ENCODE results near the gene PDPR. TPM values are rescaled to one million over a fixed set of nuclear protein-coding genes. Genes with fewer than 3 reads are reported as not detected.
"Not testable (repeated sequence)": the region's sequence is repeated elsewhere in the genome, so short reads cannot be mapped to it uniquely, and the experiment has no call there.

The PDPR gene
- polyA plus RNA-seq, 5 donors = 33.7 to 45.7 (median 35.4) TPM

DNA sequence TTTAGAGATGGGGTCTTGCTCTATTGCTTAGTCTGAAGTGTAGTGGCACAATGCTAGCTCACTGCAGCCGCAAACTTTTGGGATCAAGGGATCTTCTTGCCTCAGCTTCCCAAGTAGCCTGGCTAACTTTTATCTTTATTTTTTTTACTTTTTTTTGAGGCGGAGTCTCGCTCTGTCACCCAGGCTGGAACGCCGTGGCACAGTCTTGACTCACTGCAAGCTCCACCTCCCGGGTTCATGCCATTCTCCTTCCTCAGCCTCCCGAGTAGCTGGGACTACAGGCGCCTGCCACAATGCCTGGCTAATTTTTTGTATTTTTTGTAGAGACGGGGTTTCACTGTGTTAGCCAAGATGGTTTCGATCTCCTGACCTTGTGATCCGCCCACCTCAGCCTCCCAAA, 12.1 kb downstream of the PDPR start:
- not testable (repeated sequence) for DNase-seq

GRCh38 chr16:70127706-70128105, 13.6 kb downstream of the PDPR start:
- DNase-seq = not testable (repeated sequence)

GRCh38 chr16:70128844-70129243, 14.7 kb downstream of the PDPR start:
- not testable (repeated sequence) for DNase-seq

GRCh38 chr16:70135796-70136195, 21.7 kb downstream of the PDPR start:
- not testable (repeated sequence) for DNase-seq

GRCh38 chr16:70136595-70136994, 22.5 kb downstream of the PDPR start:
- not testable (repeated sequence) for DNase-seq

DNA sequence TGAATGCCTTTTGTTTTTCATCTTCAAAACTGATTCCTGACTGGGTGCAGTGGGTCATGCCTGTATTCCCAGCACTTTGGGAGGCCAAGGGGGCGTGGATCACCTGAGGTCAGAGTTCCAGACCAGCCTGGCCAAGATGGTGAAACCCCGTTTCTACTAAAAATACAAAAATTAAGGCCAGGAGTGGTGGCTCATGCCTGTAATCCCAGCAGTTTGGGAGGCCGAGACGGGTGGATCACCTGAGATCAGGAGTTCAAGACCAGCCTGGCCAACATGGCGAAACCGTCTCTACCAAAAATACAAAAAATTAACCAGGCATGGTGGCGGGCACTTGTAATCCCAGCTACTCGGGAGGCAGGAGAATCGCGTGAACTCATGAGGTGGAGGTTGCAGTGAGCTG, 28.6 kb downstream of the PDPR start:
- DNase-seq = not testable (repeated sequence)

DNA sequence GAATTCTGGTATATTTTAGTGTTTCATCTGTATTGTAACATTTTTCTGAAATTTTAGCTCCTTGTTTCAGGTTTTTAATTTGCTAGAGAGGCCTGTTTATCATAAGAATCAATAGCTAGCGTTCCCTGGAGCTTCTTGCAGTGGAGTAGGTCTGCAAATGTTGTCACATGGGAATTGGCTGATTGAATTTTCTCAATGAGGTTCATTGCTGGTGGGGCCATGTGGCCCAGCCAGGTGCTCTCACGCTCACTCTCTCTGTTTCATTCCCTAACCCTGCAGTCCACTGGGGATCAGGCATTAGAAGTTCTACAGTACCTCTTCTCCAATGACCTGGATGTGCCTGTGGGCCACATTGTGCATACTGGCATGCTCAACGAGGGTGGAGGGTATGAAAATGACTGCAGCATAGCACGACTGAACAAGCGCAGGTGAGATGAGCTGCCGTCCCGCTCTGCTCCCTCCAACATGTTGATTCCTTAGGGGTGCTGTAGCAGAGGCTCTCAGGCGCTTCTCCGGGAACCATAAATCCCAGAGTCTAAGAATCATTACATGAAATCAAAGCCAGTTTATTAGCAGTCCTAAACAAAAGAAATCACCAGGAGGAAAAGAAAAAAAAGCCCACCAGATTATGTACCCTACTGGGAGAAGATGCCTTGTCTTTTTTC, 29.2 kb downstream of the PDPR start:
- not testable (repeated sequence) for DNase-seq

DNA sequence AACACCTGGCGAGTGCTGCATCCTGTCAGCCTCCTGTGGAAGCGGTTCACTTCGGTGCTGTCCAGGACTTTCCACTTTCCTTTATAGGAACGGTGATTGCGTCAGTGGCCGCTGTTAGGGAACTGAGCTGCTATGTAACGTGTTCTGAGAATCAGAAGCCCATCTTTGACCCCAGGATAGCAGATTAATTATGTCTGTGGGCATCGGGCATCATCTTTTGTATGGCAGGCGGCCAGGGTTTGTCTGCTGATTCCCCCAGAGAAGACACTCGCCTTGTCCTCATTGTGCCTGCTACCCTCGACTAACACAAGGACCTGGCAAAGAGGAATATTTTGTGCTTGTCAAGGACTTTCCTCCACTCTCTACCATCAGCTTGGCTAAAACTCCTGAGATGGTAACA, 33.7 kb downstream of the PDPR start:
- DNase-seq = not testable (repeated sequence)

- not testable (repeated sequence) for DNase-seq
These were observed 34.3 kb downstream of the PDPR start for GRCh38 chr16:70148453-70148852.

DNA sequence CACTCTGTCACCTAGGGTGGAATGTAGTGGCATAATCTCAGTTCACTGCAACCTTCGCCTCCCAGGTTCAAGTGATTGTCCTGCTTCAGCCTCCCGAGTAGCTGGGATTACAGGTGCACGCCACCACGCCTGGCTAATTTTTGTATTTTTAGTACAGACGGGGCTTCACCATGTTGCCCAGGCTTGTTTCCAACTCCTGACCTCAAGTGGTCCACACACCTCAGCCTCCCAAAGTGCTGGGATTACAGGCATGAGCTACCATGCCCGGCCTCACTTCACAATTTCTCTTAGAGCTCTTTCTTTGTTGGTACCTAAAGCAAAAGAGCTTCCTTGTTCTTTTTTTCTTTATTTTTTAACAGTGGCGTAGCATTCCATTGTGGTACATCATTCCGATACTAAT, 35.2 kb downstream of the PDPR start:
- DNase-seq = not testable (repeated sequence)

GRCh38 chr16:70151391-70151790, 37.3 kb downstream of the PDPR start:
- DNase-seq = no peak

DNA sequence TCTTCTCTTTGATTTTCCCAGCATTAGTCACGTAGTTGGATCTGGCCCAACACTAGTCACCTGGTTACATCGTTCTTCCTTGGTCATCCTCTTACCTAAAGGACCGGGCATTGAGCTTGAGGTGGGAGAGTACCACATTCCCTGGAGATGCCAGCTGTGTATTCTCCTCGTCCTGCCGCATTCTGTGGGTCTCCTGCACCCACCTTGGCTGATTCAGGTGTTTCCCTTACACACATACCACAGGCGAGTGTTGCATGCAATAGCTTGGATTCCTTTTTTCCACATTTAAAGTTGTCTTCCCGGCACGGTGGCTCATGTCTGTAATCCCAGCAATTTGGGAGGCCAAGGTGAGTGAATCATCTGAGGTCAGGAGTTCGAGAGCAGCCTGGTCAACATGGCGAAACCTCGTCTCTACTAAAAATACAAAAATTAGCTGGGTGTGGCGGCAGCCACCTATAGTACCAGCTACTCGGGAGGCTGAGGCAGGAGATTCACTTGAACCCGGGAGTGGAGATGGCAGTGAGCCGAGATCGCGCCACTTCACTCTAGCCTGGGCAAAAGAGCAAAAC, 37.9 kb downstream of the PDPR start:
- no peak for DNase-seq

GRCh38 chr16:70152578-70153302, 38.6 kb downstream of the PDPR start:
- no peak for DNase-seq

- DNase-seq = not testable (repeated sequence)
These were observed 40.6 kb downstream of the PDPR start for GRCh38 chr16:70154736-70155135.

DNA sequence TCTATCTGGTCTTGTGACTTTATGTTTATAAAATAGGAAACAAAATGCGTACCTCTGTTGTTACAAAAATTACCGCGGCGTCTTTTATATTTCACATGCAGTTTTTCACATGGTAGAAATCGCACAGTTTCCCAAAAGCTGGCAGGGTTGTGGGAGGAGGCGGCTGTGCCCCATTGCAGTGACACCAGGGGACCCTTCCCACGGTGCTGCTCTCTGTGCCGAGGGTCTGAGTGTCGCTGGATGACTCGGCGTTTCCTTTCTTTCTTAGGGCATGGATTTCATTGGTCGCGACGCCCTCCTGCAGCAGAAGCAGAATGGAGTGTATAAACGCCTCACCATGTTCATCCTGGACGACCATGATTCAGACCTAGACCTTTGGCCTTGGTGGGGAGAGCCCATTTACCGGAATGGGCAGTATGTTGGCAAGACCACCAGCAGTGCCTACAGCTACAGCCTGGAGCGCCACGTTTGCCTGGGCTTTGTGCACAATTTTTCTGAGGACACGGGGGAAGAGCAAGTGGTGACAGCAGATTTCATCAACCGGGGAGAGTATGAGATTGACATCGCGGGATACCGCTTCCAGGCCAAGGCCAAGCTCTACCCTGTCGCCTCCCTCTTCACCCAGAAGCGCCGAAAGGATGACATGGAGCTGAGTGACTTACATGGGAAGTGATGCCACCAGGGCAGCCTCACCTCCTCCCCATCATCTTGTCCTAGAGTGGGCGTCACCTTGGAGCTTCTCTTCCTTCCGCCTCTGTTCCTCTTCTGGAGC, 42.3 kb downstream of the PDPR start:
- no peak for DNase-seq

DNA sequence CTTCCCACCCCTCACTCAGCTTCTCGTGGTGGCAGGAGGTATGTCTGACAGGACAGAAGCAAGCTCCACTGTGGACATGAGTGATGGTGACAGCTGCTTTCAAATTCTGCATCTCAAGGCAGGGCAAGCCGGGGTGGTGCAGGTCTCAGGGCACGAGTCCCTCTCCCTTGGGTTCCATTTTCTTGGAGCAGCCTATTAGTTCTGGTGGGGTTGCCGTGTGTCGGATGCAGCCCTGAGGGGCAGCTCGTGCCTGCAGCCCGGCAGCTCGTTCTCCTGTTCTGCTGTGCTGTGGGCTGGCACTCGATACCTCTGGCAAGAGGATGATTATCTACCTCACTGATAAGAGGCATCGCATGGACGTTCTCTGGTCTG, 43.0 kb downstream of the PDPR start:
- no peak for DNase-seq

GRCh38 chr16:70157477-70158260, 43.5 kb downstream of the PDPR start:
- no peak for DNase-seq

DNA sequence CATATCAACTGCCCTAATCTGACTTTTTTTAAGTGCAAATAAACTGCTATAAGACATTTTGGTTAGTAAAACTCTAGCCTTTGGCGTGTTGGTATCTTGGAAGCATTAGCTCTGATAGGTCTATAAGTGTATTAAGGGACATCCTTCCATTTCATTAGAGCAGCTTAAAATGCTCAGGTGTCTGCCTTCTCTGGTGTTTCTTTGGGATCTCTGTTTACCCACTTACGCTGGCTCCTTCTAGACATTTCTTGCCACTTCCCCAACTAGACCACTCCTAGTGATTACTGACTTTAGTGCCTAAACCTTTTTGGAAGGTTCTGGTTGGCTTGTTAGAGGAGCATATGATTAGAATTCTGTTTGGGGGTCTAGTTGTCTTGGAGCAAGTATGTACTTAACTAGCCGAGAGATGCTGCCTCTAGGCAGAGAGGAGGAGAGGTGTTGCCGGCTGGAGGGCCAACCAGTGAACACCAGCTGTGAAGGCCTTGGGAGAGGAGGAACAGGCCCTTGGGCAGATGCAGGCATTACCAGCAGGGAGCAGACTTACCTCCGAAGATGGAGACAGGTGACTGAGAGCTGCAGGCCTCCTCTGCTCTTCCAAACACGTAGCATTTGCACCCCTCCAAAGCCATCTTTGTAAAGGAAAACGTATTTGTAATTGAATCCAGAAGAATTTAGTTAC, 44.3 kb downstream of the PDPR start:
- no peak for DNase-seq

DNA sequence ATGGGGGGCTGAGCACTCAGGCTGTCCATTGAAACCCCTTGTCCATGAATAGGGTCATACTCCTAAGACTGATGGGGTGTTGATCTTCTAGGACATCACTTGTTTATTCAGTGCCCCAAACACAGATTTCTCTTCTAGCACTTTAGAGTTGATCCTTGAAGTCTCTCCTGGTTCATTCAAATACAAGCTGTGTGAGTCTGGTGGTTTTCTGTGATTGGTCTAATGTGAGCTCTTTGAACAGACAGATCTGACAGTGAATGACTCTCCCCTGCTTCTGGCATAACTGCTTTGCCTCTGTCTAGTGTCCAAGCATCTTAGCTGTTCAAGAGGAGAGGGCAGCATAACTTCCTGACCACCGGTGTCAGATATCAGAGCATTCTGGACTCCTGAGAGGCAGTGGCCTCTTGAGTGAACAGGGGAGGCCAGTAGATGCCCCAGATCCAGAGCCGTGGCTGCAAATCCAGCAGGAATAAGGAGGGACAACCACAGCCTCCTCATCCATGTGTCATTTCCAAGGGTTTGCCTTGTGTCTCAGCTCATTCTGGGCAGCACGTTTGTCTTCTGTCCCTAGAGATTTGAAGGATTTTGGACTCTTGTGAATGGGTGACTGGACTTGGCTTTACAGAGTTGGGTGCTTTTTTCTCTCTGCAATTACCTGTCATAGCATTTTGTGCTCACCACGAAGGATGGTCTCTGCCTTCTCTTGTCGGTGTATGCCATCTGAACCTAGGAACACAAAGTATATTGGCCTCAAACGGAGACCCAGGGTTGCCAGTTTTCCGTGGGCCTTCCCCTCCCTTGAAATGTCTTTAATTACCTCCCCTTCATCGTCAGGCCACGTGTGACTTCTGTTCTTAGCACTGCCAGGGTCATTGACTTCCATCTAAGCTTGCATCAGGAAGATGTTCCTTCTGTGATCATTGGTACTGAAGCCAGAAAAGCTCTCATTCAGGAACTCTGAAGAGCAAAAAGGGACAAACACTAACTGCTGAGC, 45.5 kb downstream of the PDPR start:
- DNase-seq = no peak

DNA sequence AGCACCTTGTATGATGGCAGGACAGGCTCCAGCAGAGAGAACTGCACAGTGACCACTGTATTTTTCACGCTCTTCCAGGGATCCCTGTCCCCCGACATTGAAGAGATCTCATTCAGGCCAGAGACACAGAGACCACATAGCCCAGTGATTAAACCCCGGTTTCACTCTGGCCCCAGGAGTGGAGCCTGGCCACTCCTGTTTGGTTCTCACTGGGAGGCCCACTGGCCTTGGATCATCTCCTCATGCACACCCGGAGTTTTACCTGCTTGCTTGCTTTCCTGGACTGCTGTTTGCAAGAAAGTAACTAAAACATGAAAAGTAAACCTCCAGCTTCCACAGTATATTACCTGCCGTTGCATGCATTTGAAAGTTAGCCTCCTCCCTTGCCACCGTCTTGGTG, 46.3 kb downstream of the PDPR start:
- no peak for DNase-seq

Measured in right lung (tissue), 5 donors.